ENCODE measurements around the gene TBC1D17. TPM values are rescaled to one million over a fixed set of nuclear protein-coding genes. Genes with fewer than 3 reads are reported as not detected.

The TBC1D17 gene
- total and polyA plus RNA-seq, 12 donors, result 5.8 to 198 (median 51.4) TPM

GRCh38 chr19:49907745-49908446 is 30.4 kb downstream of the TBC1D17 start:
- no peak overlapping the region for H3K27ac ChIP-seq
- intact Hi-C loops (cut with DNase I), result no loop called here
- H3K9me3 ChIP-seq (replicated peaks in 1 of 3), result no peaks in the 10 kb centered on the region
- H3K4me1 ChIP-seq (replicated peaks in 1 of 2), result peaks cover 0 to 10% of the 10 kb centered on the region in 2 donors
- 90 to 98% (median 94%) methylated on average over 22 to 23 of the region's 23 CpGs for WGBS, 4 donors
- TF ChIP-seq POLR2A (IDR thresholded peaks at IDR 0.05), result no peak
- TF ChIP-seq CTCF (IDR thresholded peaks at IDR 0.05), result no peak
- no peak overlapping the region for H3K4me3 ChIP-seq
- no peaks in the 10 kb centered on the region for H3K27me3 ChIP-seq
- DNase-seq, result no peak
- peaks cover 0 to 28% of the 10 kb centered on the region in 2 donors for H3K36me3 ChIP-seq (replicated peaks in 1 of 2)

- Histone ChIP-seq H3K9me3 (replicated peaks in 1 of 3) (no peaks in the 10 kb centered on the region), H3K27ac (no peak overlapping the region), H3K4me3 (no peak overlapping the region), H3K27me3 (no peaks in the 10 kb centered on the region), H3K4me1 (replicated peaks in 1 of 2) (peaks cover 0 to 10% of the 10 kb centered on the region in 2 donors), H3K36me3 (replicated peaks in 1 of 2) (peaks cover 0 to 28% of the 10 kb centered on the region in 2 donors)
- 95 to 97% (median 96%) methylated on average over 30 to 37 of the region's 37 CpGs for WGBS, 4 donors
- no peak for DNase-seq
- intact Hi-C loops (cut with DNase I), result no loop called here
- no peak for TF ChIP-seq POLR2A (IDR thresholded peaks at IDR 0.05)
Measured at GRCh38 chr19:49908480-49909420, 31.2 kb downstream of the TBC1D17 start.

- intact Hi-C loops (cut with DNase I), result no loop called here
Measured at GRCh38 chr19:49910179-49910578, 32.7 kb downstream of the TBC1D17 start.

More at GRCh38 chr19:49910179-49910578, 32.7 kb downstream of the TBC1D17 start:
- Histone ChIP-seq H3K36me3 (replicated peaks in 1 of 2) (peaks cover 0 to 31% of the 10 kb centered on the region in 2 donors), H3K9me3 (replicated peaks in 1 of 3) (no peaks in the 10 kb centered on the region), H3K27me3 (no peaks in the 10 kb centered on the region), H3K27ac (no peak overlapping the region), H3K4me3 (no peak overlapping the region), H3K4me1 (replicated peaks in 1 of 2) (peaks cover 0 to 10% of the 10 kb centered on the region in 2 donors)
- 88 to 100% (median 96%) methylated on average over 2 to 5 of the region's 5 CpGs for WGBS, 4 donors
- no peak for TF ChIP-seq POLR2A (IDR thresholded peaks at IDR 0.05)
- no peak for TF ChIP-seq CTCF (IDR thresholded peaks at IDR 0.05)
- DNase-seq, result no peak

All from adrenal gland (tissue), 12 donors.